ENCODE measurements around the gene TNFSF11. TPM values are rescaled to one million over a fixed set of nuclear protein-coding genes. Genes with fewer than 3 reads are reported as not detected.

TNFSF11 gene
- total and polyA plus RNA-seq, 4 donors = 0.25 to 1.3 (median 0.25) TPM

- no peaks in the 10 kb centered on the region for H3K9me3 ChIP-seq (ENCODE audit: control insufficient read depth in 4 of 4, low read length in 3 of 4)
- H3K4me1 ChIP-seq (ENCODE audit: control insufficient read depth in 4 of 4, insufficient read depth in 4 of 4, low read length in 3 of 4) = peaks cover 0 to 2% (median 0%) of the 10 kb centered on the region in 4 donors
- no peaks in the 10 kb centered on the region for H3K36me3 ChIP-seq (ENCODE audit: control insufficient read depth in 4 of 4, insufficient read depth in 3 of 4, low read depth in 1 of 4, low read length in 3 of 4)
- H3K27ac ChIP-seq (ENCODE audit: low read depth in 1 of 2, low read length in 2 of 2) = no peak overlapping the region
- no peak overlapping the region for H3K9ac ChIP-seq (ENCODE audit: low read depth in 1 of 2, low read length in 2 of 2)
- 91% methylated on average over 1 of the region's 1 CpG for WGBS
- H3K4me3 ChIP-seq (ENCODE audit: low read depth in 1 of 3, low read length in 3 of 3) = no peak overlapping the region
- no peak for TF ChIP-seq EGR1 (IDR thresholded peaks at IDR 0.05; ENCODE audit: low read depth in 2 of 2)
- TF ChIP-seq RAD21 (IDR thresholded peaks at IDR 0.05) = no peak
- no peak for TF ChIP-seq MAX (IDR thresholded peaks at IDR 0.05)
- TF ChIP-seq HNF4A (conservative IDR thresholded peaks at IDR 0.05) = no peak
- no peak for TF ChIP-seq SP1 (IDR thresholded peaks at IDR 0.05)
- TF ChIP-seq TAF1 (conservative IDR thresholded peaks at IDR 0.05) = no peak
- no peak for TF ChIP-seq REST (IDR thresholded peaks at IDR 0.05)
- no peak for DNase-seq (ENCODE audit: low spot score)
- H3K27me3 ChIP-seq (ENCODE audit: control insufficient read depth in 4 of 4, insufficient read depth in 4 of 4, low read length in 3 of 4) = no peaks in the 10 kb centered on the region
Observed at GRCh38 chr13:42600943-42601342, 27.0 kb downstream of the TNFSF11 start.

- Histone ChIP-seq H3K9me3 (ENCODE audit: control insufficient read depth in 4 of 4, low read length in 3 of 4) (no peaks in the 10 kb centered on the region), H3K27me3 (ENCODE audit: control insufficient read depth in 4 of 4, insufficient read depth in 4 of 4, low read length in 3 of 4) (no peaks in the 10 kb centered on the region), H3K9ac (ENCODE audit: low read depth in 1 of 2, low read length in 2 of 2) (no peak overlapping the region), H3K36me3 (ENCODE audit: control insufficient read depth in 4 of 4, insufficient read depth in 3 of 4, low read depth in 1 of 4, low read length in 3 of 4) (no peaks in the 10 kb centered on the region), H3K4me1 (ENCODE audit: control insufficient read depth in 4 of 4, insufficient read depth in 4 of 4, low read length in 3 of 4) (peaks cover 0 to 2% (median 0%) of the 10 kb centered on the region in 4 donors), H3K4me3 (ENCODE audit: low read depth in 1 of 3, low read length in 3 of 3) (no peak overlapping the region), H3K27ac (ENCODE audit: low read depth in 1 of 2, low read length in 2 of 2) (no peak overlapping the region)
- TF ChIP-seq ZBTB33 (IDR thresholded peaks at IDR 0.05) = no peak
- TF ChIP-seq MAX (IDR thresholded peaks at IDR 0.05) = no peak
- TF ChIP-seq SP1 (IDR thresholded peaks at IDR 0.05) = no peak
- TF ChIP-seq REST (IDR thresholded peaks at IDR 0.05) = no peak
- no peak for TF ChIP-seq GABPA (IDR thresholded peaks at IDR 0.05 in 1 of 2, conservative IDR thresholded peaks at IDR 0.05 in 1 of 2)
- no peak for TF ChIP-seq CTCF (IDR thresholded peaks at IDR 0.05; ENCODE audit: low read depth, low read length, missing input control)
- DNase-seq (ENCODE audit: low spot score) = no peak
- WGBS = 84% methylated on average over 1 of the region's 1 CpG
Observed at GRCh38 chr13:42602906-42603305, 29.0 kb downstream of the TNFSF11 start.
